HG03442 (cell line): ENCODE data around the gene MAP3K3.

ENCODE experiments used
- ATAC-seq: cut with Tn5 transposase; IDR thresholded peaks from one replicate; pipeline ENCODE4 v1.9.1; 2021; ENCODE audit warnings: mild to moderate bottlenecking, moderate library complexity; ENCODE audit not compliant: unreplicated experiment

Gene MAP3K3

GRCh38 chr17:63622574-63623390 lies 565 bp downstream of the MAP3K3 start:
- ATAC-seq: peak; percentile 13

DNA sequence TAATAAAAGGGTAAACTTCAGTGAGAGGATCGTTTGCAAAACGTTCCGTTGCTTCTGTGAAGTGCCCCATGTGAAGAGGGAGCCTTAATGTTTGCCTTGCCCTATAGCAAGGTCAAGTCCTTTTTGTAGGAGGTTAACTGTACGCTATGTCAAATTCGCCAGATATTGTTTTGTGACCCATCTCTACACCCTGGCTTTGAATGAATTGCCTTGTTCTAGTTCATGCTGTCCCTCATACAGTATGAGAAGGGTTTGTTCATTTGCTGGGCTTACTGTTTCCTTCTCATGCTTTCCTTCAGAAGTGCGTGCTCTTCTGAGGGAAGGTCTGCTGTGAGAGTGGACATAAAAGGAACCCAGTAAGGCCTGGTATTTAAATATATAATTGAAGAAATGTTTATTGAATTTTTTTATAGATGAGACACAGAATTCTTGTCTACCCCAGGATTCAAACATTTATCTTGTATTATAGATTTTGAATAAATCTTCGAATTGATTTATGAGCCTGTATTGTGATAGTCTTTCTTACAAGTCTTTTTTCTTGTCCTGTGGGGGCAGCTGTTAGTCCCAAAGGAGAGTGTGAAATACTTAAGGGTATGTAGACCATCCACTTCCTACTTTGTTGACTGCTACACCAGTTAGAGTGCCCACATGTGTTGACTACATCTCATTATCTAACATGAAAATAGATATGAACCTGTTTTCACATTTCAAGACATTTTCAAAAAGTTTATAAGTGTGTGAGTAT lies 1.7 kb downstream of the MAP3K3 start:
- no peak for ATAC-seq

GRCh38 chr17:63624531-63624880 lies 2.3 kb downstream of the MAP3K3 start:
- no peak for ATAC-seq

DNA sequence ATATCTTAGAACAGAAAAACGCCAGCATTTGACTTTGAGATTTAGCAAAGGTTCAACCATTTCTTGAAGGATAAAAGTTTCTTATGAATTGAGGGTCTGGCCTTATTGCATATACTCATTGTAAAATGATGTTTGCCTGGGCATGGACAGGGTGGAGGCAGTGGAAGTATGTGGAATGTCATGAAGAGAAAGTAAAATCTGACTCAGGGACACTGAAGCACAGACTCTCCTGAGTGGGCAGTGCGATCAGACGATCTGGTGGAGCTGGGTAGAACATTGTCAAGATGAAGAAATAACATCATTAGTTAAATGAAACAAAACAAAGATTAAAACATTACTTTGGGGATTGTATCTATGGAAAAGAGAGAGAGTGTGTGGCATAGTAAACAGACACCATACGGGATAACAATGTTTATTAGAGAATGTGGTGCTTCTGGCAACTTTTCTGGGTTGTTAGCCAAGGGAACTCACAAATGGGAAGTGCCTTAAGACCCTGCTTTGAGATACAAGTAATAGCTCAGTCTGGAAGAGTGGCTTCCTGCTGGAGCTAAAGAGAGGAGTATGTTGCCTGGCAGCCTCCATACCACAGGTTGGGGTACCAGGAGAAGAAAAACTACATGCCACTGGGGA lies 4.4 kb downstream of the MAP3K3 start:
- no peak for ATAC-seq

DNA sequence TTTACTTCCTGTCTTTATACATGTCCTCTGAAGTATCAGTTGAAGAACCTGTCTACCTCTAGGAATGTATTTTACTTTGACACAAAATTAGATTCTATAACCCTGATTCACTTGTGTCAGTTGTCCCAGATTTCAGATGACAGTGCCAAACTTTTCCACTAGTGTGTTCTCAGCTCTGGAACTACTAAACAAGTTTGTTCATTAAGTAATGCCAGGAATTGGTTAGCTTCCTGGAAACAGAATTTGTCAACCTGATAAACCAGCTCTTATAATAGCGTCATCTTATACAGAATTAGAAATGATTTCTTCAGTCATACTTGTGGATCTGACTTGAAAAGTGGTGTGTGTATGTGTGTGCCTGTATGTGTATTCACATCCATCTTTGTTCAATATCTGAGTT lies 7.4 kb downstream of the MAP3K3 start:
- no peak for ATAC-seq

DNA sequence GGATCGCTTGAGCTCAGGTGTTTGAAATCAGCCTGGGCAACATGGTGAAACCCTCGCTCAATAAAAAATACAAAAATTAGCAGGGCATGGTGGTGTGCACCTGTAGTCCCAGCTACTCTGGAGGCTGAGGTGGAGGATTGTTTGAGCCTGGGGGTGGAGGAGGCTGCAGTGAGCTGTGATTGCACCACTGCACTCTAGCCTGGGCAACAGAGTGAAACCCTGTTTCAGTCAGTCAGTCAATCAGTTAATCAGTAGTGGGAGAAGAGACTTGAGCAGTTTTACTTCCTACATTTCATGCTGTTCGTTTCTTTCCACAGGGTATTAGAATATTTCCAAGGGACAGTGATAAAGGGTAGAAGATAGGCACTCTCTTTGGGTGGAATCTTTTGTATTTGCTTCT lies 8.8 kb downstream of the MAP3K3 start:
- no peak for ATAC-seq

DNA sequence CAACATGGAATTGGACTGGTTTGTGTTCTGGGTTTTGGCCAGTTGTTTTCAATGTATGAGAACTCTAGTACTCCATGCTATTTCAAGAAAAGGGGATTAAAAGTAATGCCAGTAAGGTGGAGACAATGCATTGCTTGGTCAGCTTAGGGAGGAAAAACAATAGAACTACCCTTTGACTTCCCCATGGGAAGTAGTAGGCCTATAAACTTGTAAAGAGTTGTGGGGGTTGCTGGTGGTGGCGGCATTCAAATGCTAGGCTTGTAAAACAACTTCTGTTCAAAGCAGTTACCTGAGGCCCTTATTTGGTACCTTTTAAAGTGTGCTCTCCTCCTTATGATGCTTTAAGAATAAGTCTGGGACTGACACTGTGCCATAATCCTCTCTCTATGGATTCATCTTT lies 9.4 kb downstream of the MAP3K3 start:
- ATAC-seq: no peak

DNA sequence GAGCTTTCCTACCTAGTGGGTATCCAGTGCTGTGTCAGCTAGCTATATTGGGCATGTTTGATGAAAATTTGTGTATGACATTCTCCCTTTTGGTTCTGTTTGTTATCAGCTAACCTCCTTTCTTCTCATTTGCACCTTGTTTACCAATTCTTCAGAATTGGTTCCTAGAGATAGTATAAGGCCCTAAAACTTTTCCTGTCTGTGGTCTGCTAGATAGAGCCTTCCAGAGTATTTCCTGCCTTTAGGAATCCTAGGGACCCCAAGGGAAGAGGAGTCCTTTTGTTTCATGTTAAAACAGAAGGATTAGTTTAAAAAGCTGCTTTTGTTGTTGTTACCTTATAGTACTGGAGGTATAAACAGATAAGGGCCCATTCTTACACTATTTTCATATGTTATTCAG lies 11.5 kb downstream of the MAP3K3 start:
- ATAC-seq: no peak

DNA sequence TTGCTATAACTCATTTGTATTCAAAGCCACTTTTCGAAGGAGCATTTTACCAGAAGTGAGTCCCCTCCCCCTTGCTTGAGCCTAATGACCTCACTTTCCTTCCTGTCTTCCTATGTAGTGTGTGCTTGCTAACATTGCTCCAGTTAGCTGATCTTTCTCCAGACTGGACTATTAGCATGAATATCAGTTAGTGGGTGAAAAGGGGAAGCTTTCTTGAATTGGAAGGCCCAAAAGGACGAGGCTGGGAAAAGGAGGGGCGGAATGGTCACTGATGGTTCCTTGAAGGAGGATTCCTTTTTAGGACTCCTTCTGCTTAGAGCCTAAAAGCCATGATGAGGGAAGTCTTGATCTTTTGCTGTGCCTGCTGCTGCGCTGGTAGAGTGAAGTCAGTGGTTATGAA lies 11.9 kb downstream of the MAP3K3 start:
- no peak for ATAC-seq

- ATAC-seq: no peak
Measured at GRCh38 chr17:63634816-63635215, 12.6 kb downstream of the MAP3K3 start.

GRCh38 chr17:63635290-63635689 lies 13.1 kb downstream of the MAP3K3 start:
- ATAC-seq: no peak

DNA sequence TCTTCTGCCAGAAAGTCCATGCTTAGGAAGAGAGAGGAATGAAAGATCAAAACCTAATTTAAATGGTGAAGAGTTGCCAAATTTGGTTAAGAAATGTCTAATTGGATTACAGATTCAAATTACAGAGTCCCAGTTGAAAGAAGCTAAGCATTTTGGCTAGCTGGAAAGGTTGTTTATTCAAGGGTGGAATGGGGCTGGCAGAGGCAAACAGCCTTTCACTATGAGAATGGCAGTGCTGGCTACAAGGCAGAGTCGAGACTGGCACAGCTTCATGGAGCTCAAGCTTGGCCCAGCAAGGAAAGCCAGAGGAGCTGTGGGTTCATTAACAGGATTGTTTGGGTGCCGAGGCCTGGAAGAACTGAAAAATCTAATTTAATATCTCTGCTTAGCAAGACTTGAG lies 13.6 kb downstream of the MAP3K3 start:
- no peak for ATAC-seq

DNA sequence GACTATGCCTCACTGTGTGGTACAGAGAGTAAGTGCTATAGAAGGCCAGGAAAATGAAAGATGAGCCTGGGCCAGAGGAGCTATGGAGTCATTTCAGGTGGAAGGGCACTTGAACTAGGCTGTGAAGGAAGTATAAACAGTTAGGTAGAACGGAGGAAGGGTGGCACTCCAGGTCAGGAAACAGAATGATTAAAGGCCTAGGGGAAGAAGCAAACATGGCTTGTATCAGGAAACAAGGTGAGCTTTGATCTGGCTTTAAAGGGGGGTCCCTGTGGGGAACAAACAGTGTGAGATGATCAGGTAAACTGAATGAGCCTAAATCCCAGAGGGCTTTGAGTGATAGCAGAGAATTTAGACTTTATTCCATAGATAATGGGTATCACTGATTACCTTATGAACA lies 16.9 kb downstream of the MAP3K3 start:
- no peak for ATAC-seq

GRCh38 chr17:63640038-63640437 lies 17.8 kb downstream of the MAP3K3 start:
- no peak for ATAC-seq

- ATAC-seq: no peak
Measured at GRCh38 chr17:63641692-63642448, 19.7 kb downstream of the MAP3K3 start.

DNA sequence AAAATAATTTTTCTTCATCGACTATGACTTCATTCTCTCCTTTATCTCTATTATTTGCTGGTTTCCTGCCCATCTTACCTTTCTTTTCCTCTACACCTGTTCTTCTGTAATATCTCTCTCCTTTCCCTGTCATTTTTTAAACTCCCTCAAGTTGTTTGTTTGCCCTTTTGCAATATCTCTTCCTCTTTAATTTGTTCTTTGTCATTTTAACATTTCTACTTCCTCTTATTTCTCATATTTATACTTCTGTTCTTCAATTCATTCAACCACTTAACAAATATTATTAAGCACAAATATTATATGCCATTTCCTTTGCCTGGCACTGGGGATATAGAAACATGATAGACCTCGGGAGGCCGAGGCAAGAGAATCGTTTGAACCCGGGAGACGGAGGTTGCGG lies 22.6 kb downstream of the MAP3K3 start:
- no peak for ATAC-seq

DNA sequence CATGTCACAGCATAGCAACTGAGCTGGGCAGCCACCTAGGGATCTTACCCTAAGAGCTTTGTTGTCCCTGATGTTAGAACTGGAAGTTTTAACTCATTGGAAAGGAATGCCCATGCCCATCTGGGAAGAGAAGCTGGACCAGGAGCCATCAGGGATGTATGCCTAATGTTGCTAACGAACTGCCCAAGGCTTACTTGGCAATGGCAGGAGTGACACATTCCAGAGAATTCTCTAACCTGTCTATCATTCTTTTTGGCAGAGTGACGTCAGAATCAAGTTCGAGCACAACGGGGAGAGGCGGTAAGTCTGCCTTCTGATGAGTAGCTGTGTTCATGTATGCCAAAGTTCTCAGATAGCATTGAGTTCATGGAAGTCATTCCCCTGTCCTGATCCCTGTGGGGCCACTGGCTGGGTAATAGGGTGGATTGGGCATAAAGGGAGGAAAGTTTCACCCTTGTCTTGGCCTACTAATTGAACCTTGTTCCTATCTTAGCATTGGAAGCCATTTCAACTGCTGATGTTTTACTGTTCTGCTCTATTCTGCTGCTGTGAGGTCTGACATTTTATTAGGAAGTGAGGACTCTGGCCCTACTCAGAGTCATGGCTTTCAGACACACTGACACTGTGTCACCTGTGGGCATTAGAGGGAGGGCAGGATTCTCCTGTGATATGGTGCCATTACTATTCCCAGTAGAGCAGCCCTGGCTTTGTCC lies 23.7 kb downstream of the MAP3K3 start:
- peak; percentile 58 for ATAC-seq

DNA sequence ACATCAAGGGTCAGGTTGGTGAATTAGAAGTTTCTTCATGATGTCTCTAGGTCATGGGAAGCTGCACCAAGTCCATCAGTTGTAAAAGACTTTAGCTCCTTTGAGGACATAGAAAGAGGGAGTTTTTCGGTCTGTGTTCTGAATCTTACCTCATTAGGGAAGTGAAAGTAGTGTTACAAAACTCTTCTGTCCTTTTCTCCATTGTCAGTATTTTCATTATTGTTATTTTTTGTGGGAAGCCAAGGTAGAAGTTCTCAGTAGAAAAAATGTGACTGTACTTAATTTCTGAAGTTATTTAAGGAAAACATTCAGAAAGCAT lies 24.2 kb downstream of the MAP3K3 start:
- peak; percentile 87 for ATAC-seq

DNA sequence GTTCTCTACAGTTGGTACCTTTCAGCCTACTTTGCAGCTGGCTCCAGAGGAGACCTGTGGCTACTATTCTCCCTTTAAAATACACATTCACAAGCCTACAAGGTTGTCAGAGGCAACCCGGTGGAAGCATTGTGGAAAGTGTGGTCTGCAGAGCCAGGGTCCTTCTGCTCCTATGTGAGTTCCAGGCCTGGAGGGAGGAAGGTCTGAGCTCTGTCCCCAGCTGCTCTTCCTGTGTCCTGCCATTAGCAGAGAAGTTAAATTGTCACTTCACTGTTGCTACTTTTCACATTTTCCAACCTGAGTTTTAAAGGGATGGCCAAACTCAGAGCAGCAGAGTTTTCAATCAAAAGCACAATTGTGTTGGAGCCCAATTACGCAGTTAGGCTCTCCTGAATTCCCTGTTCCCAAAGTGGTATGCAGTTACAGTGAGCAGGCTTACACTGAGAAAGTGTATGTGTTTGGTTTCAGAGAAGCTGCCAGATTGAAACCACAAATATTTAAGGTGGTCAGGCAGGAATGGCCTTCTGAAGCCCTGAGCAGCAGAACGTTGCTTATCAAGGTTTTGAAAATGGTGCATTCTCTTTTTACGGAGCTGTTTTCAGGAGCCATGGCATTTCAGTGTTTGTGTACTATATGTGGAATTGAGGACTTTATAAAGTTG lies 25.0 kb downstream of the MAP3K3 start:
- ATAC-seq: no peak

GRCh38 chr17:63647936-63648335 lies 25.7 kb downstream of the MAP3K3 start:
- ATAC-seq: no peak
